HEK293 (cell line): ENCODE data around the gene DOCK9.

Experiments
- CTCF ChIA-PET: fragments of 350-600 bp; formaldehyde crosslinking; extraction: SDS; loops from one replicate; lab custom pipeline; 2021; ENCODE audit warnings: antibody characterized with exemption; lab: Yijun Ruan, JAX
- POLR2A ChIA-PET: fragments of 300-600 bp; formaldehyde crosslinking; extraction: SDS; loops from one replicate; lab custom pipeline; 2020; ENCODE audit warnings: antibody characterized with exemption, inconsistent platforms; lab: Yijun Ruan, JAX
- H3K27ac ChIP-seq: fragments of 200-500 bp; sonication (Bioruptor generic); 2 replicates; pipeline ENCODE4 v1.5.1; 2014; ENCODE audit warnings: low read depth, low read length, control low read depth, inconsistent platforms; ENCODE audit errors: extremely low read depth
- H3K36me3 ChIP-seq, 2 experiments: fragments of 200-500 bp in 1 of 2; sonication (Bioruptor generic) in 1 of 2; 1 replicate in 1 of 2; 2 replicates in 1 of 2; pipeline ENCODE4 v1.5.1; 2014 to 2017; ENCODE audit warnings: inconsistent platforms in 2 of 2, low read length in 2 of 2; ENCODE audit not compliant: control insufficient read depth in 2 of 2, insufficient read depth in 1 of 2
- H3K4me1 ChIP-seq: fragments of 200-500 bp; sonication (Bioruptor generic); 2 replicates; pipeline ENCODE4 v1.5.1; 2014; ENCODE audit warnings: mild to moderate bottlenecking, low read length, inconsistent platforms; ENCODE audit not compliant: control insufficient read depth, insufficient read depth
- H3K4me3 ChIP-seq: 2 replicates; pipeline ENCODE4 v1.5.1; 2011; ENCODE audit warnings: low read depth, mild to moderate bottlenecking, control low read depth, low read length, moderate library complexity
- H3K9me3 ChIP-seq: fragments of 200-500 bp; sonication (Bioruptor generic); 2 replicates; pipeline ENCODE4 v1.5.1; 2014; ENCODE audit warnings: low read depth, low read length, inconsistent platforms; ENCODE audit not compliant: control insufficient read depth, insufficient read depth
- PRDM6 ChIP-seq: fragments of 450-650 bp; formaldehyde crosslinking; IDR thresholded peaks from 2 replicates; pipeline ENCODE4 v1.5.1; 2017; ENCODE audit warnings: missing biosample characterization, missing genetic modification characterization
- SCRT2 ChIP-seq: fragments of 450-650 bp; formaldehyde crosslinking; IDR thresholded peaks from 2 replicates; pipeline ENCODE4 v1.5.1; 2016; ENCODE audit warnings: missing biosample characterization, missing genetic modification characterization
- WT1 ChIP-seq: fragments of 450-650 bp; formaldehyde crosslinking; IDR thresholded peaks from 2 replicates; pipeline ENCODE4 v1.5.1; 2016; ENCODE audit warnings: missing biosample characterization, missing genetic modification characterization
- ZBTB11 ChIP-seq: fragments of 450-650 bp; formaldehyde crosslinking; conservative IDR thresholded peaks from 2 replicates; pipeline ENCODE4 v1.5.1; 2016; ENCODE audit warnings: low read depth, missing biosample characterization, missing genetic modification characterization
- ZFP37 ChIP-seq: fragments of 450-650 bp; formaldehyde crosslinking; IDR thresholded peaks from 2 replicates; pipeline ENCODE4 v1.5.1; 2016; ENCODE audit warnings: missing biosample characterization, missing genetic modification characterization
- ZNF16 ChIP-seq: fragments of 450-650 bp; formaldehyde crosslinking; IDR thresholded peaks from 2 replicates; pipeline ENCODE4 v1.5.1; 2016; ENCODE audit warnings: low read depth, missing biosample characterization, missing genetic modification characterization
- ZNF19 ChIP-seq: fragments of 450-650 bp; formaldehyde crosslinking; IDR thresholded peaks from 2 replicates; pipeline ENCODE4; 2016; ENCODE audit warnings: missing biosample characterization, missing genetic modification characterization, low read depth
- ZNF302 ChIP-seq: fragments of 450-650 bp; formaldehyde crosslinking; IDR thresholded peaks from 2 replicates; pipeline ENCODE4 v1.5.1; 2016; ENCODE audit warnings: missing biosample characterization, missing genetic modification characterization, low read depth
- ZNF37A ChIP-seq: fragments of 450-650 bp; IDR thresholded peaks from 2 replicates; pipeline ENCODE4 v1.5.1; 2018; ENCODE audit warnings: missing biosample characterization, missing genetic modification characterization
- ZNF530 ChIP-seq: fragments of 450-650 bp; formaldehyde crosslinking; IDR thresholded peaks from 2 replicates; pipeline ENCODE4 v1.5.1; 2016; ENCODE audit warnings: low read depth, missing biosample characterization, missing genetic modification characterization
- ZNF791 ChIP-seq: fragments of 450-650 bp; formaldehyde crosslinking; IDR thresholded peaks from 2 replicates; pipeline ENCODE4 v1.5.1; 2016; ENCODE audit warnings: missing biosample characterization, missing genetic modification characterization
- ZNF792 ChIP-seq: fragments of 450-650 bp; formaldehyde crosslinking; IDR thresholded peaks from 2 replicates; pipeline ENCODE4 v1.5.1; 2016; ENCODE audit warnings: missing biosample characterization, missing genetic modification characterization
- ZSCAN23 ChIP-seq: fragments of 450-650 bp; formaldehyde crosslinking; IDR thresholded peaks from 2 replicates; pipeline ENCODE4 v1.5.1; 2016; ENCODE audit warnings: missing biosample characterization, missing genetic modification characterization

Gene DOCK9

GRCh38 chr13:98888222-98888889, 89.5 kb downstream of the DOCK9 start:
- peaks cover 0 to 7% of the 10 kb centered on the region in 2 experiments; a peak in 2 of 3 replicates for H3K36me3 ChIP-seq

GRCh38 chr13:98886587-98887230, 91.2 kb downstream of the DOCK9 start:
- peaks cover 0 to 21% of the 10 kb centered on the region in 2 experiments; a peak in 2 of 3 replicates for H3K36me3 ChIP-seq
- CTCF ChIA-PET: interaction anchor here (0.6 kb wide), 1 partner anchor 185 kb away, joined by 3 read pairs; no protein-coding TSS in a partner anchor
- no peaks in the 10 kb centered on the region for H3K4me1 ChIP-seq
- TF ChIP-seq ZNF530 (tag by site-specific recombination) (no peak), ZNF791 (tag by site-specific recombination) (no peak), ZSCAN23 (tag by site-specific recombination) (no peak)
- POLR2A ChIA-PET: interaction anchor here (0.6 kb wide), 1 partner anchor 616 kb away, joined by 3 read pairs; no protein-coding TSS in a partner anchor
- no peaks in the 10 kb centered on the region for H3K9me3 ChIP-seq
- H3K27ac ChIP-seq: no peak overlapping the region
- no peak overlapping the region for H3K4me3 ChIP-seq

More at GRCh38 chr13:98888222-98888889, 89.5 kb downstream of the DOCK9 start:
- POLR2A ChIA-PET: no interaction called here
- Histone ChIP-seq H3K27ac (no peak overlapping the region), H3K9me3 (no peaks in the 10 kb centered on the region), H3K4me1 (no peaks in the 10 kb centered on the region), H3K4me3 (no peak overlapping the region)
- CTCF ChIA-PET: interaction anchor here (0.8 kb wide), 1 partner anchor 1302 kb away, joined by 3 read pairs; no protein-coding TSS in a partner anchor
- TF ChIP-seq ZNF302 (tag by site-specific recombination) (no peak), PRDM6 (tag by site-specific recombination) (no peak), WT1 (tag by site-specific recombination) (no peak), ZBTB11 (tag by site-specific recombination) (no peak), ZNF37A (tag by site-specific recombination) (no peak), ZNF19 (tag by site-specific recombination) (no peak), ZFP37 (tag by site-specific recombination) (no peak), ZNF16 (tag by site-specific recombination) (no peak)
- TF ChIP-seq, all 188 proteins: peak for 0

GRCh38 chr13:98885600-98885999, 92.3 kb downstream of the DOCK9 start:
- Histone ChIP-seq H3K36me3 (peaks cover 0 to 31% of the 10 kb centered on the region in 2 experiments; a peak in 2 of 3 replicates), H3K27ac (no peak overlapping the region), H3K4me3 (no peak overlapping the region), H3K4me1 (no peaks in the 10 kb centered on the region)
- TF ChIP-seq ZNF792 (tag by site-specific recombination) (no peak), SCRT2 (tag by site-specific recombination) (peak; percentile 87)
- TF ChIP-seq, all 188 proteins: peak for 1
- ChIA-PET POLR2A (no interaction called here), CTCF (no interaction called here)
- H3K9me3 ChIP-seq: no peaks in the 10 kb centered on the region
